ENCODE data around the gene TBCEL. TPM values are rescaled to one million over a fixed set of nuclear protein-coding genes. Genes with fewer than 3 reads are reported as not detected.
"Not testable (repeated sequence)": the region's sequence is repeated elsewhere in the genome, so short reads cannot be mapped to it uniquely, and the experiment has no call there.

TBCEL gene
- total RNA-seq, 2 experiments from 2014 or later = 7.7 to 8.2 TPM

DNA sequence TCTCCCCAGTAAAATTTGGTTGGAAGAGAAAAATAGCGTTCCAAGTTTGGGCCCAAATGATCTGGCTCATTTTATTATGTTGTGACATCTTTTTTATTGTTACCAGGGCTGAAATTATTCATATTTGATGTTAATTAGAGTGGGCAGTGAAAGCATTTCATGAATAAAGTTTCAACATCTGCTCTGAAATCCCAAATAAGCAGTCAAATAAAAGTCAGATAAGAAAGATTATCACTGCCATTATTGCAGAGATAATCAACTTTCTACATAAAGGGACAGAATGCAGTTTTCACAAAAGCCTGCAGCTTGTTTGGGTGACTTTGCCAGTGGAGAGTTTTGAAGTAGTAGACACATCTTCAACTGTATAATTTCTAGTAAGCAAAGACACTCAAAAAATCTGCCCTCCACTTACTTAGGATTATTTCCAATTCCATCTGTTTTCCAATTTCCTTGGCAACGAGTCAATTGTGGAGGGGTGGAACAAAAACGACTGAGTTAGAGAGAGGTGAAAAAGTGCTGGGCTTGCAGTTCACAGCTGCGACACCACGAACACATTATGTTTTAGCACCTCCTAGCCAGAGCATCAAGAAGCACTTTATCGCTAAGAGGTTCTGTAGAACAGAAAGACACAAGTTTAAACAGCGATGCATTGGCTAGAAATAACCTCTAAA is 86.1 kb downstream of the TBCEL start:
- H3K36me3 Mint-ChIP-seq (ENCODE audit: low read depth) = no peaks in the 10 kb centered on the region
- DNase-seq (no peak), ATAC-seq (no peak)
- H3K4me1 Mint-ChIP-seq = no peaks in the 10 kb centered on the region
- H3K27me3 Mint-ChIP-seq = peaks cover 6% of the 10 kb centered on the region
- no peak overlapping the region for H3K4me3 Mint-ChIP-seq
- H3K27ac Mint-ChIP-seq = no peak overlapping the region
- CTCF ChIA-PET = interaction anchor here (0.5 to 1.0 kb wide), 2 partner anchors 11 to 56 kb away, joined by 4 read pairs; no protein-coding TSS in a partner anchor
- no peaks in the 10 kb centered on the region for H3K9me3 Mint-ChIP-seq (ENCODE audit: low read depth)
- POLR2A ChIA-PET = no interaction called here
- intact Hi-C loops (cut with DNase I, micrococcal nuclease) = loop anchor here in 1 of 2 experiments (5.0 kb wide), 1 partner anchor 82 kb away; no protein-coding TSS in a partner anchor

DNA sequence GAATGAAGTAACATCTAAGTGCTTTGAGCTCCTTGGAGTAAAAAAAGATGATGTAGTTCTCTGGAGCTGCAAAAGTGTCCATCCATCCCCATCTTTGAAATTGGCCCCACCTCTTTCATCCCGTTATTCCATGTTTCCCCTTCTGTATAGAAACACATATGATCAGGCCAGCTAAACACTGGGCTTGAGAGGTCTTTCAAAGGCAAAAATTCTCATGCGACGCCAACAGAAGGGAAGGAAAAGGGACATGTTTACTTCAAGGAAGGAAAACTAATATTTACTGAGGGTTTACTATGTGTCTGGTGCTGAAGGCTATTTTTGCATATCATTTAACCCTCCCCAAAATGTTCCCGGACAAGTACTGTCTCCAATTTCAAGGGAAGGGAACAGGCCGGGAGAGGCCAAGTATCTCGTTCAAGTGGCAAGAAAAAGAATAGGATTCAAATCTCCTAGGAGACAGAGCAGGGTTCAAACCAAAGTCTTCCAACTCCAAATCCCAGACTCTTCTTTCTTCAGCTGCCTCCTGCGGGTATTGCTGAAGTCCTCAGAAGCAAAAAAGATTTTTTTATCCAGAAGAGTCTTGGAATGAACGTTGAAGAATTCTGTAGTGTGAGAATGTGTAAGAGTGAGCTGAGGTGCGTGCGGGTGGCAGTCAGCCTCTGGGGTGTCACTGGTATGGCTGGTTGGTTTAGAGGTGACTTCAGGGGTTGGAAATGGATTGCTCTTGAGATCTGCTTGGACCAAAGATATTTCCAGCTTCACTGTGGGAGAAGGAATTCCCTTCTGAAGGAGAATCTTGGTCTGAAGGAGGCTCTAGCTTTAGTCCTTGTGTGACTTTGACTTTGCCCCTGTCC is 87.2 kb downstream of the TBCEL start:
- Mint-ChIP-seq H3K4me3 (no peak overlapping the region), H3K9me3 (ENCODE audit: low read depth) (no peaks in the 10 kb centered on the region), H3K27ac (no peak overlapping the region), H3K4me1 (no peaks in the 10 kb centered on the region), H3K27me3 (peaks cover 6% of the 10 kb centered on the region), H3K36me3 (ENCODE audit: low read depth) (no peaks in the 10 kb centered on the region)
- POLR2A ChIA-PET = no interaction called here
- DNase-seq = no peak
- intact Hi-C loops (cut with DNase I, micrococcal nuclease) = no loop called here
- CTCF ChIA-PET = interaction anchor here (0.5 to 2.0 kb wide), 4 partner anchors 12 to 84 kb away, joined by 3 to 8 read pairs (median 4); no protein-coding TSS in a partner anchor
- no peak for ATAC-seq

DNA sequence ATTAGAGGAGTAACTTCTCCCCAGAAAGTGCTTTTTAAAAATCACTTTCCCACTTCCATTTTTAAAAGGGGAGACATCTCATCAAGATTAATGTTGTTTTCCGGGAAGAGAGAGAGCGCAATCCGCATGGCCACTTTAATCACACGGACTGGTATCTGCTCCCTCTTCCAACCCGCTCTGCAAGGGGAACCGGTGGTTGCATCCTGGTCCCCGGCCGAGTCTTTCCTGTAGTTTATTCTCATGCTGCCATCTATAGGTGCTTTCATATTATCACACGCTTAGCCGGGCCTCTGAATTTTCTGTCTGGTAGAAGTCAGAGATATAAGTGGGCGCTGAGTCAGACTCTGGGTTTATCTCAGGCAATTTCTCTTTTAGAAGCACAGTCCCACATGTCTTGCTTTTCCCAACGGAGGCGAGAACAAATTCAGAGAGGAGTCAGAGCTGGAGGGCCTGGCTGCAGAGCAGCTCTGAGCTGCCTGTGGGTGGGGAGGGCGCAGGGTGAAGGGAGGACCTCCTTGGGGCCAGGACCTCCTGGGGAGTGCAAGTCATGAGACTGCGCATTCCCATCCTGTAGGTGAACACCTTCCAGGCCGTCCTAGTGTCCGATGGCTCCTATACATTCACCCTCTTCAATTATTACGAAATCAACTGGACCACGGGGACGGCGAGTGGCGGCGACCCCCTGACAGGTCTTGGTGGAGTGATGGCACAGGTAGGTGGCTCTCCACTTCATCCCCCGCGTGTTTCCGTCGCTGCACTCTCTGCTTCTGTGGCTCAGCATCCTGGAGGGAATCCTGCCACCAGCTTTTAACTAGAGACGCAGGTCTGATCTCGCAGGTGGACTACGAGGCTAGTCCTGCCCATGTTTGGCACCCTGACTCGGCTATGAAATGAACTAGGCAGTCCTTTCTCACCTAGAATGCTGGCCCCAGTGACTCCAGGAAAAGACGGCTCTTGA is 88.9 kb downstream of the TBCEL start:
- Mint-ChIP-seq H3K27ac (no peak overlapping the region), H3K36me3 (ENCODE audit: low read depth) (no peaks in the 10 kb centered on the region), H3K4me1 (no peaks in the 10 kb centered on the region), H3K4me3 (no peak overlapping the region), H3K9me3 (ENCODE audit: low read depth) (no peaks in the 10 kb centered on the region), H3K27me3 (peaks cover 6% of the 10 kb centered on the region)
- intact Hi-C loops (cut with DNase I, micrococcal nuclease) = loop anchor here in 1 of 2 experiments (1.0 to 2.0 kb wide), 3 partner anchors 167 to 601 kb away; partner anchors contain the start of gene GRIK4
- ATAC-seq (peak; percentile 88), DNase-seq (peak; percentile 64)
- ChIA-PET CTCF (interaction anchor here (2.0 kb wide), 1 partner anchor 82 kb away, joined by 8 read pairs; no protein-coding TSS in a partner anchor), POLR2A (no interaction called here)

DNA sequence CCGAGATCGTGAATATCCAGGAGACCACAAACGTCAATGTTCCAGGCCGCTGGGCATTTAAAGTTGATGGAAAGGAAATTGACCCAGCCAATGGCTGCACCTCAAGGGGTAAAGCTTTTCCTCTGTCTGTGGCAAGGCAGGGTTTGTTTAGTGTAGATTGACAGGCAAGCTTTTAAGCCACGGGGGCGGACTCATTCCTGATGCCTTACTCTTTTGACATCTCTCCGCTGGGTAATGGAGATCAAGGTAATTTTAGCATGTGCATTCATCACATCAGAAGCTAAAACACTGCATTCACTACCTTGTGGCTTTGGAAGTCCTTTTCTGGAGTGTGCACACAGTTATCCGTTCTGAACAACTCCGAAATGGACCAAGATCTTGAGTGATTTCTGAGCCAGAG is 89.7 kb downstream of the TBCEL start:
- Mint-ChIP-seq H3K4me3 (no peak overlapping the region), H3K9me3 (ENCODE audit: low read depth) (no peaks in the 10 kb centered on the region), H3K27ac (no peak overlapping the region), H3K4me1 (no peaks in the 10 kb centered on the region), H3K36me3 (ENCODE audit: low read depth) (no peaks in the 10 kb centered on the region), H3K27me3 (peaks cover 6% of the 10 kb centered on the region)
- ATAC-seq = no peak
- ChIA-PET CTCF (interaction anchor here (1.2 kb wide), 1 partner anchor 9 kb away, joined by 4 read pairs; no protein-coding TSS in a partner anchor), POLR2A (no interaction called here)
- intact Hi-C loops (cut with DNase I, micrococcal nuclease) = loop anchor here in 1 of 2 experiments (2.0 kb wide), 1 partner anchor 183 kb away; no protein-coding TSS in a partner anchor
- no peak for DNase-seq

DNA sequence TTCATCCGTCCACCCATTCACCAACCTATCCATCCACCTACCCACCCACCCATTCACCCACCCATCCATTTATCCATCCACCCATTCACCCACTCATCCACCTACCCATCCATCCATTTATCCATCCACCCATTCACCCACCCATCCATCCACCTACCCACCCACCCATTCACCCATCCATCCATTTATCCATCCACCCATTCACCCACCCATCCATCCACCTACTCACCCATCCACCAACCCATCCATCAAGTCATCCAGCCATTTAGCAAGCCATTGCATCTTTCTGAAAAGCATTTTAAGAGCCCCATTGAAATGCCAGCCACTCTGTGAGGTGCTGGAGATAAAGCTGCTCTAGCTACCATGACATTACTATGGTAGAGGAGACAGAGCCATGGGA is 91.1 kb downstream of the TBCEL start:
- CTCF ChIA-PET = not testable (repeated sequence)

DNA sequence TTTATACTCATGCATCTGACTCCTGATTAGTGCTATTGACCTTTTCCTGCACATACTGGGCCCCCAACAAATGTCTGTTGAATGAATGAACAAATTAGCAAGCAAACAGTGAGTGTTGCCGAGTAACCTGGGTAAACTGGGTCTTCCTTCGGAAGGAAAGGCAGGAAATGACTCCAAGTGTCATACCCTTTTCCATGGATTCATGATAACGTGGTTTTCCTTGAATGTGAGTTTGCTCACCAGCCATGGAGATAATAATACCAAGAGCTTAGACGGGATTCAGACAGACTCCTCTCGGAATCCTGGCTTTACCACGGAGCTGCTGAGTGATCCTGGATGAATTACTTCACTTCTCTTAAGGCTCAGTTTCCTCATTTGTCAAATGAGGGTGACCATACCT is 93.9 kb downstream of the TBCEL start:
- H3K36me3 Mint-ChIP-seq (ENCODE audit: low read depth) = no peaks in the 10 kb centered on the region
- no peak for ATAC-seq
- intact Hi-C loops (cut with DNase I, micrococcal nuclease) = no loop called here
- no peak overlapping the region for H3K4me3 Mint-ChIP-seq
- no peaks in the 10 kb centered on the region for H3K4me1 Mint-ChIP-seq
- no peak overlapping the region for H3K27ac Mint-ChIP-seq
- ChIA-PET CTCF (no interaction called here), POLR2A (no interaction called here)
- H3K27me3 Mint-ChIP-seq = peaks cover 4% of the 10 kb centered on the region
- DNase-seq = no peak
- H3K9me3 Mint-ChIP-seq (ENCODE audit: low read depth) = no peaks in the 10 kb centered on the region

More for the DNA sequence above, 91.1 kb downstream of the TBCEL start:
- H3K9me3 Mint-ChIP-seq (ENCODE audit: low read depth); intact Hi-C loops (cut with DNase I, micrococcal nuclease); H3K4me3 Mint-ChIP-seq; ATAC-seq; H3K4me1 Mint-ChIP-seq; H3K27ac Mint-ChIP-seq; H3K36me3 Mint-ChIP-seq (ENCODE audit: low read depth); POLR2A ChIA-PET; DNase-seq; H3K27me3 Mint-ChIP-seq: not testable (repeated sequence)

DNA sequence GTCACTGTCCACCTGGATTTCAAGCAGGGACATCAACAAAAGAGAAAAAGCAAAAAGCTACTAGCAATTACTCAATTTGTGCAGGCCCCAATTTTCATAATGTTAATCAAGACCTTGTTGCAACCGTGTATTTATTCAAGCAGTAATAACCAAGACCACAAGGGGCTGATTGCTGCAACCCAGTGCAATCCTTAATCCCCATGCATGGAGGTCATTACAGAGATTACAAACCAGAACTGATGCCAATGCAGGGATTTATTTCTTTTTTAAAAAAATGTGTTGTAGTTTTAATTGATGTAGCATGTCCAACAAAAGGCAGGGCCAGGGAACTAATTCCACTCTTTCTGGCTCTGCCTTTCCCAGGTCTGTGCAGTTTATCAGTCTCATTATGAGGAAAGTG is 95.5 kb downstream of the TBCEL start:
- ChIA-PET CTCF (no interaction called here), POLR2A (no interaction called here)
- ATAC-seq = no peak
- Mint-ChIP-seq H3K4me1 (no peaks in the 10 kb centered on the region), H3K27me3 (no peaks in the 10 kb centered on the region), H3K36me3 (ENCODE audit: low read depth) (no peaks in the 10 kb centered on the region), H3K27ac (no peak overlapping the region), H3K9me3 (ENCODE audit: low read depth) (no peaks in the 10 kb centered on the region), H3K4me3 (no peak overlapping the region)
- intact Hi-C loops (cut with DNase I, micrococcal nuclease) = no loop called here
- DNase-seq = no peak

DNA sequence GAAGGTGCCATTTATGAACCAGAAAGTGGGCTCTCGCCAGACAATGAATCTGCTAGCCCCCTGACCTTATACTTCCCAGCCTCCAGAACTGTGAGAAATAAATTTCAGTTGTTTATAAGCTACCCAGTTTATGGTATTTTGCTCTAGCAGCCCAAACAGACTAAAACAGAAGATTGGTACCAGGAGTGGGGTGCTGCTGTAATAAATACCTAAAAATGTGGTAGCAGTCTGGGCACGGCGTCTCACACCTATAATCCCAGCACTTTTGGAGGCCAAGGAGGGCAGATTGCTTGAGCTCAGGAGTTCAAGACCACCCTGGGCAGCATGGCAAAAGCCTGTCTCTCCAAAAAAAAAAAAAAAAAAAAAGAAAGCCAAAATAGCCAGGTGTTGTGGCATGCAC is 98.4 kb downstream of the TBCEL start:
- intact Hi-C loops (cut with DNase I, micrococcal nuclease) = no loop called here
- ChIA-PET CTCF (interaction anchor here (1.5 kb wide), 1 partner anchor 8 kb away, joined by 4 read pairs; no protein-coding TSS in a partner anchor), POLR2A (no interaction called here)
- H3K4me3 Mint-ChIP-seq = no peak overlapping the region
- H3K9me3 Mint-ChIP-seq (ENCODE audit: low read depth) = no peaks in the 10 kb centered on the region
- no peak overlapping the region for H3K27ac Mint-ChIP-seq
- no peaks in the 10 kb centered on the region for H3K36me3 Mint-ChIP-seq (ENCODE audit: low read depth)
- no peaks in the 10 kb centered on the region for H3K27me3 Mint-ChIP-seq
- ATAC-seq (no peak), DNase-seq (no peak)
- no peaks in the 10 kb centered on the region for H3K4me1 Mint-ChIP-seq

DNA sequence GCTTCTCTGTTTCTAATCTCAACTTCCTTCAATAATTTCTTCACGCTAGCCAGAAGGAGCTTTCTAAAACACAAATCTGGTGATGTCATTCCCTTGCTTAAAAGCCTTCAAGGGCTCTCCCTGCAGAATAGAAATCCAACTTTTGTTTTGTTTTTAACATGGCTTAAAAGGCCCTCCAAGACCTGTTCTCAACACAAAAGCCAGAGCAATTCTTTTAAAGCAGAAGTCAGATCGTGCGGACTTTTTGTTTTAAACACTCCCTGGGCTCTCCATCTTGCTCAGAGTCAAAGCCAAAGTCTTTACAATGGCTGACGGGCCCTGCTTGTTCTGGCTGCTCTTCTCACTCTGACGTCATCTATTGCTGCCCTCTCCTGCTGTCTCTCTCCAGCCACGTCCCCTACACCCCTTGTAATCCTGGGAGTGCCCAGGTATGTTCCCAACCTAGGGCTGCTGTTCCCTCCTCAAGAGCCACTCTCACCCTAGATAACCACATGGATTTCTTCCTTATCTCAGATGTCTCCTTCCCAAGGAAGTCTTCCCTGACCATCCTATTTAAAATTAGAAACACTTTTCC is 99.7 kb downstream of the TBCEL start:
- Mint-ChIP-seq H3K9me3 (ENCODE audit: low read depth) (no peaks in the 10 kb centered on the region), H3K4me3 (no peak overlapping the region), H3K4me1 (no peaks in the 10 kb centered on the region), H3K36me3 (ENCODE audit: low read depth) (no peaks in the 10 kb centered on the region), H3K27ac (no peak overlapping the region), H3K27me3 (no peaks in the 10 kb centered on the region)
- intact Hi-C loops (cut with DNase I, micrococcal nuclease) = no loop called here
- ChIA-PET CTCF (interaction anchor here (0.6 to 1.5 kb wide), 3 partner anchors 9 to 71 kb away, joined by 3 to 4 read pairs (median 3); no protein-coding TSS in a partner anchor), POLR2A (no interaction called here)
- no peak for DNase-seq
- no peak for ATAC-seq

DNA sequence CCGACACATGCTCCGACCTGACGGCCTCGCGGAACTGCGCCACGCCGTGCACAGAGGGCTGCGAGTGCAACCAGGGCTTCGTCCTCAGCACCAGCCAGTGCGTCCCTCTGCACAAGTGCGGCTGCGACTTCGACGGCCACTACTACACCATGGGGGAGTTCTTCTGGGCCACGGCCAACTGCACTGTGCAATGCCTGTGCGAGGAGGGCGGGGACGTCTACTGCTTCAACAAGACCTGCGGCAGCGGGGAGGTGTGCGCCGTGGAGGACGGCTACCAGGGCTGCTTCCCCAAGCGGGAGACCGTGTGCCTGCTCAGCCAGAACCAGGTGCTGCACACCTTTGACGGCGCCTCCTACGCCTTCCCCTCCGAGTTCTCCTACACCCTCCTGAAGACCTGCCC is 103.9 kb downstream of the TBCEL start:
- ChIA-PET POLR2A (no interaction called here), CTCF (interaction anchor here (0.9 kb wide), 1 partner anchor 36 kb away, joined by 3 read pairs; no protein-coding TSS in a partner anchor)
- Mint-ChIP-seq H3K27ac (no peak overlapping the region), H3K4me1 (no peaks in the 10 kb centered on the region), H3K27me3 (no peaks in the 10 kb centered on the region), H3K4me3 (no peak overlapping the region), H3K9me3 (ENCODE audit: low read depth) (no peaks in the 10 kb centered on the region), H3K36me3 (ENCODE audit: low read depth) (no peaks in the 10 kb centered on the region)
- intact Hi-C loops (cut with DNase I, micrococcal nuclease) = no loop called here
- no peak for DNase-seq
- ATAC-seq = no peak

Measured in activated CD4-positive, alpha-beta T cell treated with anti-CD3 and anti-CD28 coated beads for 36 hours (primary cell).